HG02943 (cell line): ENCODE results near the gene APC2.

Experiments
- ATAC-seq: cut with Tn5 transposase; IDR thresholded peaks from one replicate; pipeline ENCODE4 v1.9.1; 2021; ENCODE audit warnings: mild to moderate bottlenecking, low read depth, moderate library complexity; ENCODE audit not compliant: unreplicated experiment

Gene APC2

GRCh38 chr19:1449467-1450442 is at the start of gene APC2:
APC2 (plus strand) TSS chr19:1450121; CDS start chr19:1453002, 2,881 bp downstream.
- ATAC-seq, result no peak

- no peak for ATAC-seq
Measured at GRCh38 chr19:1400281-1401137, 49.4 kb upstream of the APC2 start.

GRCh38 chr19:1401138-1401888 is 48.6 kb upstream of the APC2 start, which contains the start of gene GAMT:
GAMT (minus strand) TSS chr19:1401542; CDS start chr19:1401476, 66 bp downstream.
- no peak for ATAC-seq

- ATAC-seq, result no peak
Measured at GRCh38 chr19:1401889-1402217, 48.1 kb upstream of the APC2 start.

- ATAC-seq, result no peak
Measured at GRCh38 chr19:1402411-1403070, 47.4 kb upstream of the APC2 start.

GRCh38 chr19:1406774-1407527 is 43.0 kb upstream of the APC2 start:
- ATAC-seq, result peak; percentile 72

GRCh38 chr19:1407528-1408299 is 42.2 kb upstream of the APC2 start, which contains the start of gene DAZAP1:
DAZAP1 (plus strand) TSS chr19:1407586; CDS start chr19:1407774, 188 bp downstream.
- peak; percentile 12 for ATAC-seq

GRCh38 chr19:1408300-1409203 is 41.4 kb upstream of the APC2 start:
- ATAC-seq, result peak; percentile 4

- ATAC-seq, result no peak
Measured at GRCh38 chr19:1409204-1410005, 40.5 kb upstream of the APC2 start.

GRCh38 chr19:1410136-1410786 is 39.7 kb upstream of the APC2 start:
- no peak for ATAC-seq

- no peak for ATAC-seq
Measured at GRCh38 chr19:1410789-1411188, 39.1 kb upstream of the APC2 start.

GRCh38 chr19:1411255-1412191 is 38.4 kb upstream of the APC2 start:
- ATAC-seq, result no peak

- ATAC-seq, result no peak
Measured at GRCh38 chr19:1412323-1412923, 37.5 kb upstream of the APC2 start.

- no peak for ATAC-seq
Measured at GRCh38 chr19:1412995-1413800, 36.7 kb upstream of the APC2 start.
